ACHN (cell line): ENCODE measurements around the gene HDGFL2.

ENCODE experiments used
- DNase-seq: peaks from one replicate; pipeline ENCODE4 v3.0.0-alpha.2; 2015
- in situ Hi-C: cut with HindIII; loops from 2 replicates; pipeline ENCODE4 v1.10.0; 2017; ENCODE audit warnings: low sequenced_read_pairs, low pct_ligation_motif_present, low pct_unique_long_range_greater_than_20kb

Gene HDGFL2

DNA sequence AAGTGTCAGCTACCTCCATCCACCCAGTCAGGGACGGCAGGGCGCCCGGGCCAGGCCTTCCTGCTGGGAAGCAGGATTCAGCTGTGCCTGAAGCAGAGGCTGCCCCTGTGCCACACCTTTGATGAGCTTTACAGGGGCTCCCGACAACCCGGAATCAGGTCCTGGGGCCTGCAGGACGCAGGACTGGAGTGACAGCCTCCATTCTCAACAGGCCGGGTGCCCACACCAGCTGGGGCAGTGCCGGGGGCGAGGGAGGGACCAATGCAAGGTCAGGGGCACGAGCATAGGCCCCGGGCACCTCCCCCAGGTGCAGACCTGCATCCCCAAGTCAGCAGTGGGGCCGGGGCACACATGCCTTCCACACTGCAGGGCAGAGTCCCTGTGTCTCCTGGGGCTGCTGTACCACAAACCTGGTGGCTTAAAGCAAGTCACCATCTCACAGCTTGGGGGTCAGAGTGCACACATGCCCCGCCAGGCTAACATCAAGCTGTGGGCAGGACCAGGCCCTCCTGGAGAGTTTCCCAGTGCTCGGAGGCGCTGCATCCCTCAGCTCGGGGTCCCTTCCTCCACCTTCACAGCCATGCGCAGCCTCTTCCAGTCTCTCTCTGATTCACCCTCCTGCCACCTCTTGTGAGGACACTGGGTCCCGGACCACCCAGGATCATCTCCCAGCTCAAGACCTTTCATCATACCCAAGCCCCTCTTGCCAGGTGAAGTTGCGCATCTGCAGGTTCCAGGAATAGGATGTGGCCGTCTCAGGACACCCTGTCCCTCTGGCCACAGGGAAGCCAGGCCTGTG is 27.9 kb upstream of the HDGFL2 start:
- no peak for DNase-seq
- in situ Hi-C loops: no loop called here

DNA sequence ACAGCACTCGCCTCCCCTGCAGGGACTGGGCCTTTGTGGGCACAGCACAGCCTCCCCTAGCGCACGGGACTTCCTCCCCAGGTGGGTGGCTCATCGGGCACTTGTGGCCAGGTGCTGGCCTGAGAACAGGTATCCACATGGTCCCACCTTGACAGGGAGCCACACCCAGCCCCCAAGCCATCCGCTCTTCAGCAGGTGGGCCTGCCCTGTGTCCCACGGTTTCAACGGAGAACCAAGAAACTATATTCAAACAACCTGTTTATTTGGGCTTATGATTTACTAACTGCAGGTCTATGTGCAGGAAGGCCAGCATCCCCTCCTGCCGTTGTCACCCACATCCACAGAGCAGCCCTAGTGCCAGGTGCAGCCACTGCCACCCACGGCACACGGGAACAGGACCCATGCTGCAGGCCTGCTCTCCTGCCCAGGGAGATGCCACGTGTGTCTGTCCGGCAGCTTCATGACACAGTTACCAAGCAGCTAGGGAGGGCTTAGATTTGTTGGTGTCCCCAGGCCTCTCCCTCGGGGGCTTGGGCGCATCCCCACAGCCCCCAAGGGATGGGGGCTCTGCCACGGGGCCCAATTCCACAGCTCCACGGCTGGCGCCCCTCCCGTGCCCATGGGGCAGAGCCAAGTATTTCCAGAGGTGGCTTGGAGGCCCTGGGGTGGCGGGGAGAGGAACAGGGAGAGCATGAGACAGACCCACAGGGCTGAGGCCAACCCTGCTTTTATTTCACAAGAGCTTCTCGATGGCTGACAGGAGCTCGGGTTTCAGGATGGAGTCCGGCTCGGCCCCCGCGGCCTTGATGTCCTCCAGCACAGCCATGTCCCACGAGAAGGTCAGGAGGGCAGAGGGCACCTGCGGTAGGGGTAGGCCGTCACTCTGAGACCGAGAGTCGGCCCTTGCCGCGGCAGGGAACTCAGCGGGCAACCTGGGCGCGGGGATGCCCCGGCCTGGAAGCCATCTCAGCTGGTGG is 27.0 kb upstream of the HDGFL2 start:
- no peak for DNase-seq
- in situ Hi-C loops: no loop called here

DNA sequence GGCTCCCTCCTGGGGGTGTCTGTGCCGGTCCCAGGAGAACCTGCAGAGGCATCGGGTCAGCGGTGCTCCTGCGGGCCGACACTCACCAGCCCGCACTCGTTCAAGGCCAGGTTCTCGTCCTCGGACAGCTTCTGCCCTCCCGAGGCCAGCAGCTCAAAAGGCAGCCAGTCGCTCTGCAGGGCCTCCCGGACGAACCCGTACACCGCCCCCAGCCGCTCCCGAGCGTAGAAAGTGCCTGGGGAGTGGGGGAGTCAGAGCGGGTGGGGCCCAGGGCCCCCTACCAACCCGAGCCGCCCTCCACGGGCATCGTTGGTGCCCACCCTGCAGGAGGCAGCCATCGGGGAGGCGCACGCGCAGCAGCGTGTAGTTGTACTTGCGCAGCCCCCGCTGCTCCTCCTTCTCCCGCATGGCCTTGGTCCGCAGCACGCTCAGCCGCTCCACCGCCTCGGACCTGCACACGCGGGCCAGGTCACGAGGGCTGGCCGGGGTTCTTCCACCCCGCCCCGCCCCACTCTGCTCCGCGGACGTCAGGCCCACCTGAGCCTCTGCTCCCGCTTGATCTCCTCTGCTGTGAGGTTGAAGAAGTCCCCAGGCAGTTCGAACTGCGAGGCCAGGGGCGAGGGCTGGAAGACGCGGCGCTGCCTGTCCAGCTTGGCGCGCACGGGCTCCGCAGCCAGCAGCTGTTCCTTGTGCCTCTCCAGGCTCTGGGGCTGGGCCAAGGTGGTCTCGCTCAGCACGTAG is 26.0 kb upstream of the HDGFL2 start:
- no peak for DNase-seq
- in situ Hi-C loops: no loop called here

DNA sequence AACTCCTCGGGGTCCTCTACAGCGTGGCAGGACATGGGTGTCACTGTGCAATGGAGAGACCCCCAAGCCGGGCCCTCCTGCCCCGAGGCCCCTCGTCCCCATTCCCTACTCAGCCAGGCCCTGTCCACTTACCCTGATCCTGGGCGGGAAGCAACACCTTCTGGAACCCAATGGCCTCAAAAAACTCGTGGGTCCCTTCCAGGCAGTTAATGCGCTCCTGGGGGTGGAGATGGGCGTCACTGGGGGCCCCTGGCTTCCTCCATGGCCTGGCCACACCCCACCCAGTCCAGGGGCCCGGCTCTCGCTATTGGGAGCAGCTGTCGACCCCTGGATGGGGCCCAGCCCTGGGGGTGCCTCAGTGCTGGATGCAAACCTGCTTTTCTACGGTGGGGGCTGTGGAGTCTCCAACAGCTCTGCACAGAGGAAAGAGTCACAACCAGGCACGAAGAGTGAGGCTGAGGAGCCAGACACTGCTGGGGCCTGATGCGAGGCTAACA is 25.3 kb upstream of the HDGFL2 start:
- in situ Hi-C loops: no loop called here
- no peak for DNase-seq

DNA sequence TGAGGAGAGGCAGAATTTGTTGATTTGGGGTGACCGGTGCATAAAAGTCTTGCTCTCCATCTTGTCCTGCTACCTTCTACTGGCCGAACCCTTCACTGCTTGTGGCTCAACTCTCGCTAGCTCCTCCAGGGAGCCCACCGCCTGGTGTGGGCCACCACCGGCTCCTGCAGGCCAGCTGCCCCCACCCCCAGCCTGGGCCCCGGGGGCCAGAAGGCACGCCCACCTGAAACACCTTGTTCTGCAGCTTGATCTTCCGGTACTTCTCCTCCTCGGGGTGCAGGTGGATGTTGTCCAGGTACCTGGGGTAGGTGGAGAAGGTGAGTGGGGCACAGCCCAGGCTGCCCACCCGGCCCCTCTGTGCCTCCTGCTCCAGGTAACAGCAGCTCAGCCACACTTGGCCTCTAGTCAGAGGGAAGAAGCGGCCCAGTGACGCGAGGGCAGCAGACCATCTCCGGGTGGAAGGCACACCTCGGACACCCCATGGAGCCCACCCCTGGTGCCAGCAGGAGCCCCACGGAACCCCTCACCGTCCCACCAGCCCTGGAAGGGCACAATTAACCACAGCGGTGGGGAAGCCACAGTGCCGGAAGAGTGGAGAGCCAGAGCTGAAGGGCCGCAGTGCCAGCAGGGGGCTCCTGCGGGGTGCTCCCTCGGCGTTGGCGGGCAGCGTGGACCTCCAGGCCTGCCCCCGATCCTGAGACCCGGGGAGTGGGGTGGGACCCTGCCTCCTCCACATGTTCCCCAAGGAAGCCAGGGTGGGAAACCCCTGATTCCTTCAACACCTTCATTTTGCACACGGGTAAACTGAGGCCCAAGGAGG is 24.6 kb upstream of the HDGFL2 start:
- in situ Hi-C loops: no loop called here
- DNase-seq: no peak

DNA sequence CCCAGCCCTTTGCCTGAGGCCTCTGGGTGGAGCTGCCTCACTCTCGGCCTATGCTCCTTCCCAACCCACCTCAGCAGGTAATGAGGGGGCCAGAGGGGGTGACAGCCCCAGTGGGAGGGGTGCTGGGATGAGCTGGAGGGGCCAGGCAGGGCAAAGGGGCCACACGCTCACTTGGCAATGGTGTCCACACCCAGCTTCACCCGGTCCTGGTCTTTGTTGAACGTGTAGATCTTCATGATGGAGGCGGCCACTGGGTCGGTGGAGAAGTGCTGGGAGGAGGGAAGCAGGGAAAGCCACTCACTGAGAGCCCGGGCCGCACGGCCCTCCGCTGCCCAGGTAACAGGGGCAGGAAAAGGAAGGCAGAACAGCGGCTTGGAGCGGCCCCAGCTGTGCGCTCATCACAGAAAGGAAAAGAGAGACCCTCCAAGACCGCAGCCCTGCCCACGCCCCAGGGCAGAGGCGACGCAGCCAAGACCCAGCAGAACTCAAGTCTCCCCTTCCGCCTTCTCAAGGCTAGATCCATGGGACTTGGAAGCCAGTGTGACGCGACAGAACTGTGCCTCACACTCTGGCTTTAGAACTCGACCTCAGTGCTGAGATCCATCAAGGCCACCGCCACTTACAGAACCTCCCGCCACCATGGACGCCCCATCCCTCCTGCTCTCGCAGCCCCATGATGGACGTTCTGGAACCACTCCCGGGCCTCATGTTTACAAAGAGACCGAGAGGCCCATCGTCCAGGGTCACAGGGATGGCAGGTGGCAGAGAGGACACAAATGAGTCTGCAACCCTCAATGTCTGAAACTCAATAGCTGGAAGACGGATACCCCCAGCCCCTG is 23.7 kb upstream of the HDGFL2 start:
- DNase-seq: no peak
- in situ Hi-C loops: no loop called here

DNA sequence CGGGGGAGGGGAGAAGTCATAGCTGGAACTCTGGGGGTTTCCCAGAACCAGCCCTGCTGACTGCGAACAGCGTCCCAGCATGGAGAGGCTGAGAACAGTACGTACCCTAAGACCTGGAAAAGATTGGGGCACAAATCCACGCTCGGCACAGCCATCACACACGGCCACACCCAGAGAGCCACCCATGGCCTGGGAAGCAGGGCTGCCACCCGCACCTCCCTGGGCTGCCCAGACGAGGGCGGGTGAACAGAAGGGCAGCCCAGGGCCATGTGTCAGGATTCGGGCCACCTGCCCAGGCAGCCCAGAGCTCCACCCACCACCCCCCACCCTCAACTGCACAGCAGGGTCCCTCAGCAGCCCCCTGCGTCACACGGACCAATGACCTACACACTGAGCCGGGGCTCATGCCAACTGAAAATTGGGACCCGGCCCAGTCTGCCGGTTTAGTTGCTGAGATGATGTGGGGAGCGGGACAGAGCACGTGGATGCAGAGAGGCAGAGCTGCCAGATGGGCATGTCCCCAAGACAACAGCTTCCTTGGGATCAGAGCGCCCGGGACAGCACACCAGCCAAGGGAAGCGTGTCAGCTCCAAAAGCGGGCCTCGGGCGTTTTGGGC is 23.0 kb upstream of the HDGFL2 start:
- in situ Hi-C loops: no loop called here
- DNase-seq: no peak

DNA sequence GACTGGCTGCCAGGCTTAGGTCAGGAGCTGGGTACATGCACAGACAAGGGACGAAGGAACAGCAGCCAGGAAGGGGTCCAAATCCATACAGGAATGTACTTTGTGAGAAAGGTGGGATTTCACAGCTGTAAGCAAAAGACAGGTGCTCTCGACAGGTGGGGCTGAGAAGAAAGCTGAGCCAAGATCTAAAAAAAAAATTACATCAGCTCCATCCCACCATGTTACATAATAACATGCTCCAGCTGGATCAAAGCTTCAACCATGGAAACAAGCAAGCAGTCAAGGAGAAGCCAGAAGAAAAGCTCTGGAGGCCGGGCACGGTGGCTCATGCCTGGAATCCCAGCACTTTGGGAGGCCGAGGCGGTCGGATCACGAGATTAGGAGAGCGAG is 22.5 kb upstream of the HDGFL2 start:
- DNase-seq: no peak
- in situ Hi-C loops: no loop called here

DNA sequence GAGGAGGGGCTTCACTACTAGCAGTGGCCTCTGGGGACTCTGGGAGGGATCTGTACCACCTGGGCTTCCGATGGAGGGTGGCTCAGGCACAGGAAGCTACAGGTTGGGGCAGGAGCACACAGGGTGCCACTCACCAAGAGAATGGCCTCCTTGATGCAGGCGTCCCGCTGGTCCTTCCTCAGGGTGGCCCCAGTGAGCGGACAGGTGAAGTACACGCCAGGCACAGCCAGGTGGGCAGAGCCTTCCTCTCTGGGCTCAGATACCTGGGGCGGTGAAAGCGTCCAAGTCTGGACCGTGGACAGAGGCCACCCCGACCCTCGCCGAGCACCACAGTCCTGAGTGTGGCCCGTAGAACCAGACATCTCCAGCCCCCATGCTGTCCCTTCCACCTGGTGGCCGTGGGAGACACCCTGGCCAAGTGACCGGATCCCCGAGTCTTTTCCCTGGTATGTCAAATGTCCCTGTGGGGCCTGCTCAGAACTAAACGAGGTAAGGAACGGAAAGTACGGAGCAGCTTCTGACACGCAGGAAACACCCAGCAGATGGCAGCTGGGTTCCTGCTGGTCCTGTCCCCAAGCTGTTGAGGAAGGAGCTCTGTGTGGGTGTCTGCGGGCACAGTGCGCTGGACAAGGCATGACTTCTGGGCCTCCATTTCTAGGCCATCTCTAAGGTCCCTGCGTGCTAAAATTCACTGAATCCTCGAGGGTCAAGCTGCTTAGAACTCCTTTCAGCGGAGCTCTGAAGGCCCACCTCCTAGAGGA is 19.7 kb upstream of the HDGFL2 start:
- no peak for DNase-seq
- in situ Hi-C loops: no loop called here

DNA sequence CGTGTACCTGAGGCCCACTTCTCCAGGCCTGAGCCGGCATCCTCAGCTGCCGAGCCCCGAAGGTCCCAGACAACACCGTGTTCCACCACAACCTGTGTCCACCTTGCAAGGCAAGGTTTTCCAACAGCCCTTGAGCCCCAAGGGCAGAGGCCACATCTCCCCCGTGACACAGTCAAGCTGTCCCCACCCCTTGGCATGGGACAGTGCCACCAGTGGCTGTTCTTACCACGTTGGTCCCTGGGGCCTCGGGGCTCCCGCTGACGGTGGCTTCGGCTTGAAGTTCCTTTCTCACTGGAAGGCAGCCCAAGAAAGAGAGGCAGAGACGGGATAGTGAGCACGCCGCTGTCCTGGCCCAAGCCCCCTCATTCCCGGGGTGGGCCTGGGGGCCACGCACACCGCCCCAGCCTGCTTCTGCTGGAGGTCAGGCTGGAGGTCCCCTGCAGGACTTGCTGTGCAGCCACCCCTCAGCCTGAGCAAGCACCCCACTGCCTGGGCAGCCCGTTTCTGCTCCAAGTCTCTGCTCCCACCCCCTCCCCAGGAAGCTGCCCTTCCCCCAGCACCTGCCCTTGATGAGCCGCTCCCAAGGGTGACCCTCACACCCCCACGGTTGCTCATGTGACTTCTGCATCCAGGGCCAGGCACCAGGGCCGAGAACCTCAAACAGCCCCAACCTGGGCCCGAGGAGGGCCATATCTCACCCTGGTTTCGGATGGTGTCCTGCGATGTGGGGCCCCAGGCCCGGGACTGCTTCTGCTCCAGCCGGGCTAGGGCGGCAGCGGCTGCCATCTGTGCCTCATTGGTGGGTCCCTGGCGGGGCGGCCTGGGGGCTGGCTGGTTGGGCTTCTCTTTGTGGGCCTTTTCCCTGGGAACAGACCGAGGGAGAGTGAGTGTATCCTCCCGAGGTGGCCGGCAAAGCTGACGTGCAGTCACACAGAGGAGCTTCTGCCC is 18.6 kb upstream of the HDGFL2 start:
- in situ Hi-C loops: no loop called here
- no peak for DNase-seq

DNA sequence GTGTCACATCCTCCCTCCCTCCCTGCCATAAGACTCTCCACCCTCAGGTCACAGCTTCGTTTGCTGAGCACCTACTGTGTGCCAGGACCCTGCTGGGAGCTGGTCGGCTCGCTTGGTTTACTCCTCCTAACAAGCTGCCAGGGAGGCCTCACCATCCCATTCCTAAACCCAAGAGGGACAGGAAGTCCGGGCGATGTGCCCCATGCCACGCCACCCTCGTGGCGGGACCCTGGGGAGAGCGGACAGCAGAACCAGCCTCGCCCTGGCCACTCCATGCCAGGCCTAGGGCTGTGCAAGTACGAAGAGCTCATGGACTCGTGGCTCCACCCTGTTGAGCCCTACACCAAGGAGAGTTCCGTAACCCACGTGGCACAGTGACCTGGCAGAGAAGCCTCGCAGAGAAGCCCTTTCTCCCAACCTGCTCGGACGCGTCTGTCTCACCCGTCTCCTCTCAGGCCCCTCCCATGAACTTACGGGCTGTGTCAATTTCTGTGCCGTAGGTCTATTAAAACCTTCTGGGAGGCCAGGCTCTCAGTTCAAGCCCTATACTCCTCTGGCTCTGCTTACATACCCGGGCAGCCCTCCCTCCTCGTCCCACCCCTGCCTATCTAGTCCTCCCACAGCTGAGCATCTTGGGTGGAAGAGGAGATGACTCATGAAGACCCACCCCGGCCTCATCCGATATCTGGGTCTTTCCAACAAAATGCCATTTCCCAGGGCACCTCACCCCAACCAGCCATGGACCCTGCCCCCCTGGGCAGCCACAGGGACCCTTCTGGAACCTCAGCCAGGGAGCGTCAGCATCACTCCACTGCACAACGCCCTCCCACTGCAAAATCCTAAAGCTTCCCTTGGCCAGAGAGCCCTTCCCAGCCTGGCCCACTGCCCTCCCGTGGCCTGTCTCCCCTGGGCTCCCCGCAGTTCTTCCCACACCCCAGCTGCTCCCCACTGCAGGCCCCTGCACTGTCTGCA is 17.1 kb upstream of the HDGFL2 start:
- in situ Hi-C loops: no loop called here

DNA sequence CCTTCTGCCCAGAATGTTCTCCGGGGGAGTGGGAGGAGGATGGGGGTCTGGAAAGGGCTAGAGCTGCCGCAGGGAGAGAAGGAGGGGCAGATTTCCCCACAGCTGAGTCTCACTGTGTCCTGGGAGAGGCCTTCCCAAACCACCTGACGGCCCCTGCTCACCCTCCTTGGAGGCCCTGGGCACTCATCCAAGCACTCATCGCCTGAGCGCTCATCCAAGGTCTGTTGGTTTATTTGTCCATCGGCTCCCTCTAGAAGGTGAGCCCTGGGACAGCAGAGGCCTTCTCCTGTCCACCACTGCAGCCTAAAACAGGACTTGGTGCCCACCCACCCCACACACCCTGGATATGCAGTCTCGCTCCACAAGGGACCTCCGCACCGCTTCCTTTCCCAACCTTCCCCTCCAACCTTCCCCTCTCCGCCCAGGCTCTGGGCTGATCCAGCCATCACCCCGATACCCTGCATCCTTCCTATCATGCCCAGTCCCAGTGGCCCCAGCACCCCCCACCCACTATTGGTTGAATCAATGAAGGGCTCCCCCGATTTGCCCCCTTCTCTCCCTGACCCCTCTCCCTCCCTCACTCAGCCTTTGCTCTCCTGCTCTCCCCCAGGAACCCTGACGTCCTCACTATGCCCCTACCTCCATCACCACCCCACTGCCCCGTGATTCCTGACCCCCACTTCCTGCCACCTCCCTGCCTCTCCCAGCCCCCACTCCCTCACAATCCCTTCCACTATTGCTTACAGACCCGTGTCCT is 16.2 kb upstream of the HDGFL2 start:
- peak; percentile 93 for DNase-seq
- in situ Hi-C loops: no loop called here

More for the DNA sequence above, 17.1 kb upstream of the HDGFL2 start:
- peak; percentile 29 for DNase-seq

DNA sequence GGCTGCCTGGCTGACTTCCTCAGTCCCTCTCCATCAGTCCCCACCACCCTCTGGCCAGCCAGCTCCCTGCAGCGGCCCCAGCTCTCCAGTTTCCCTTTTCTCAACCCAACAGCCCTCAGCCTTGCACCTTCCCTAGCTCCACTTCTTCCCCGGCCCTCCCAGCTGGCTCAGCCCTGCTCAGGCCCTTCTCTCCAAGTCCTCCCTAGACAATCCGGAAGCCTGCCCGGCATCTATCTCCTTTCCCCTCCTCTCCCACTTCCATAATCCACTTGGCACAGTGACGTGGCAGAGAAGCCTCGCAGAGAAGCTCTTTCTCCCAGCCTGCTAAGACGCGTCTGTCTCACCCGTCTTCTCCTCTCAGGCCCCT is 15.6 kb upstream of the HDGFL2 start:
- peak; percentile 67 for DNase-seq
- in situ Hi-C loops: no loop called here
